T-helper 2 cell treated with Interferon-gamma antibody and Interleukin-4, amounts not matched to agents 100 ng/mL and 5 ng/mL, for 36 hours (primary cell): Measurements from ENCODE around the gene ABCC4. TPM values are rescaled to one million over a fixed set of nuclear protein-coding genes. Genes with fewer than 3 reads are reported as not detected.
"Not testable (repeated sequence)": the region's sequence is repeated elsewhere in the genome, so short reads cannot be mapped to it uniquely, and the experiment has no call there.

ENCODE experiments used
- intact Hi-C: fragments of 100-400 bp; cut with micrococcal nuclease; formaldehyde crosslinking; loops from one replicate; pipeline ENCODE4 v1.15.1; 2023
- total RNA-seq: library from RNA; stranded (reverse); gene quantifications from 2 replicates; pipeline ENCODE4 v1.2.3, GENCODE V29; 2022

Gene ABCC4
- total RNA-seq, 1 donor from 2014 or later: 7.7 TPM

GRCh38 chr13:95198606-95199005 is 102.6 kb downstream of the ABCC4 start:
- intact Hi-C loops: not testable (repeated sequence)

DNA sequence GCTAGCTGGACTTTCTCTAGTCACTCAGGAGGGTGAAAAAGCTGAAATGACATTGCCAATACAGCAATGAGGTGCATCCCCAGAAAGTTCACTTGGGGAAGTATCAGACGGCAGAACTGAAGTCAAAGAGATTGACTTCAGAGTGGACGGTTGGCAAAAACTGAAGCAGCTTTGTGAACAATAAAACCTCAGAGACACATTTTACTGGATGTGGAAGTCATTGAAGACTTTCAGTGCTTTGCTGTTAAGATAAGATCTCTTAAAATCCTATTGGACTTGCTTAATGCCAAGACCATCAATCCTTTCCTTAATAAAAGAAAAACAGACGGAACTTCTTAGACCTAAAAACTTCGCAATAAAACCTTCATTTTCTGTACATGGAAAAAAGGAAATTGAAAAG is 103.7 kb downstream of the ABCC4 start:
- intact Hi-C loops: no loop called here

DNA sequence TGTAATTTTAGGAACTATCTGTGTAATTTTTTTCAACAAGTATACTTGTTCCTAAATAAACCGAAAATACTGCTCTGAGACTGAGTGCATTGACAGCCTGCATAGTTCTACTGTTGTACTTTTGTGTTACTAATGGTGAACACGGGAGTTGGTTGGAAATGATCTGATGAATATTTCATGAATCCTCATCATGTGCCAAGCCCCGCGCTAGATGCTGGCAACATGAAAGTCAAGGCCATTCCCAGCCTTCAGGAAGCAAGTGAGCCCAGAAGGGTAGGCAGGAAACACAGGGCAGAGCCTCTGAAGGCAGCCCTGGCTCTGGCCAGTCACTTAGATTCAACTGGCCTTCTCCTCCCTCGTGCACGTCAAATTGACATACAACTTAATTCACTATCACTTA is 106.1 kb downstream of the ABCC4 start:
- intact Hi-C loops: no loop called here

DNA sequence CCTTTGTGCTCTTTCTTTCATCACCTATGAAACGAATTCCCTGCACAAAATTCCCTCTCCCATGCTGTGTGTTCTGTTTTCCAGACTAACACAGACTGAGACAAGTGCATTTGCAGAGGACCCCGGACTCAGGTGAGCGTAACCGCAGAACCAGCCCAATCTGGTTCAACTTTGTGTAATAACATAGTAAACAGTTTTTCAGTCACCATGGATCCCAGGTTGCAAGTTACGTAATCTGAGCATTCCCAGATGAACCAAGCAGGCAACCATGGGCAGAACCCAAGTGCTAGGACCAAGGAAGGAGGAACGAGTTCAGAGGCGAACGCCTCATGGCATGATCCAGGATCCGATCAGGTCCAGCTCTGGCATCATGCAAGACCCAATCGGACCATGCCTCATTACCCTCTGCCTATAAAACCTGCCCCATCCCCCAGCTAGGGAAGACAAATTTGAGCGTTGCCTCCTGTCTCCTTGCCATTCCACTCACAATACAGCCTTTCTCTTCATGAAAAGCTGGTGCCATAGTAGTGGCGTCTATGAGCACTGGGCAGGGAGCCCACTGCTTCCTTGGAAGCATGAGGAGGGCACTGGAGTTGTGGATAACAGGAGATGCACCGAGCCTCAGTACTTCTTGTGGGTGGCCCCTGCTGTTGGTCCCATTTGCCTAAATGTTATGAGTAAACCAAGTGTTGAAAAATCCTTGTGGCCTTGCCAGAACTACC is 107.6 kb downstream of the ABCC4 start:
- intact Hi-C loops: no loop called here

GRCh38 chr13:95192998-95193397 is 108.3 kb downstream of the ABCC4 start:
- intact Hi-C loops: no loop called here

GRCh38 chr13:95192564-95192945 is 108.7 kb downstream of the ABCC4 start:
- intact Hi-C loops: not testable (repeated sequence)

- intact Hi-C loops: no loop called here
Observed at GRCh38 chr13:95191821-95192563, 109.3 kb downstream of the ABCC4 start.

- intact Hi-C loops: loop anchor here (2.0 to 10.0 kb wide), 4 partner anchors 113 to 641 kb away; partner anchors contain the start of genes ABCC4 and DNAJC3
Observed at GRCh38 chr13:95188128-95188527, 113.1 kb downstream of the ABCC4 start.

DNA sequence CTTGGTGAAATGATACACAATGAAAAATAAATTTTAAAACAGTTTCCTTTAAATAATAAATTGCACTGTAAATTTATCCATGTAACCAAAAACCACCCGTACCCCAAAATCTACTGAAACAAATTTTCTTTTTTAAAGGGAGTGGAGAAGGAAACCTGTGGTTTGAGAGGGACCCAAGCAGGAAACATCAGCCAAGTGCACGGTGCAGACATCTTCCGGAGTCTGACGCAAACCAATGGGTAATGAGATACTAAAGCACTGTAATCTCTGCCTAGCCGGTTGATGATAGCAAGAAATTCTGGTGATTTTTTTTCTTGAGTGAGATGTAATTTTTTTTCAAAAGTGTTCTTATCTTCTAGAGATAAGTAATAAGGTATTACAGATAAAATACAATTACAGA is 115.4 kb downstream of the ABCC4 start:
- intact Hi-C loops: loop anchor here (5.0 to 10.0 kb wide), 3 partner anchors 491 to 639 kb away; partner anchors contain the start of gene DNAJC3

DNA sequence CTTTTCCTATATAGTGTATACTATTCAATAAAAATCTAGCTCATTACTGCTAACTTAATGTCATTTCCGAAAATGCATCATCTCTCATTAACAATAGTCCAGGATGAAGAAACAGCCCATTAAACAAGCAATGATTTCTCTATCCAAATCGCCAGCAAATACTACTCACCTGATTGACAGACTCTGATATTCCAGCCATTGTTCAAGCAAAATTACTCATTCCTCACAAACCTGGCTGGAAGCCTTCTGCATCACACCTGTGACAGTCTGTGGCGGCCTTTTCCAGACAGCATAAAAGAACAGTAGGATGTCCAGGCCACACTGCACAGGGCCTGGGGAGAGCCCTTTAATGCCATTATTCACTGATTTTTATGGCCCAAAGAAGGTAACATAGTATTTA is 115.9 kb downstream of the ABCC4 start:
- intact Hi-C loops: loop anchor here (5.0 to 10.0 kb wide), 3 partner anchors 492 to 638 kb away; partner anchors contain the start of gene DNAJC3

GRCh38 chr13:95184317-95184716 is 116.9 kb downstream of the ABCC4 start:
- intact Hi-C loops: loop anchor here (10.0 kb wide), 1 partner anchor 510 kb away; no protein-coding TSS in a partner anchor

GRCh38 chr13:95182570-95183265 is 118.5 kb downstream of the ABCC4 start:
- intact Hi-C loops: loop anchor here (10.0 kb wide), 1 partner anchor 508 kb away; no protein-coding TSS in a partner anchor

- intact Hi-C loops: loop anchor here (10.0 kb wide), 1 partner anchor 507 kb away; no protein-coding TSS in a partner anchor
Observed at GRCh38 chr13:95181586-95181985, 119.7 kb downstream of the ABCC4 start.

DNA sequence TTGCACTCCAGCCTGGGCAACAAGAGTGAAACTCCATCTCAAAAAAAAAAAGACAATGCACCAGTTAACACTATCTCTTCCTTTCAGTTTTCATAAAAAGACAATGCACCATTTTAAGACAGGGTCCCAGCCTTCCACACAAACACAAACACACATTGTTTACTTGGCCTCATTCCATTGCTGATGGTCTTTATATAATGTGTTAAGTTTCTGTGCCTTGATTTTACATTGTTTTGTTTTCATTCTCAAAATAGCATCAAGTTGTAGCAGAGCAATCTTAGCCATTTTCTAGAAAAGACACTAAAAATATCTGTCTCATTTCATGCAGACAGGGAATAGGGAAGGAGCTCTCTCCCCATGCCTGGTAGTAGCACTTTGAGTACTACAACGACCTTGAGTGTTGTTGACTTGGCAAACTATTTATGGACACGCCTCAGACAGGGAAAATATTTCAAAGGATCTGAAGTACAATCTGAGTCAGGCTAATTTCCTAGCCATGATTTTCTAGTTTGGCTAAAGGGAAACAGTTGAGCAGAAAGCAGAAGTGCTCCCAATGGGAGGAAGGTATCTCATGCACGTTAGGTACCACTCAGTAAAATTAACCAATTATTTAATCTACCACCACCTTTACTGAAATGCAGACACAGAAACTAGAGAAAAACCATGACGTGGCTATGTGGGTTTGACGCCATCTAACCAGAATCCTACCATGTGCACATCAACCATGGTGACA is 120.6 kb downstream of the ABCC4 start:
- intact Hi-C loops: loop anchor here (10.0 kb wide), 1 partner anchor 506 kb away; no protein-coding TSS in a partner anchor

- intact Hi-C loops: no loop called here
Observed at GRCh38 chr13:95176611-95177259, 124.5 kb downstream of the ABCC4 start.

DNA sequence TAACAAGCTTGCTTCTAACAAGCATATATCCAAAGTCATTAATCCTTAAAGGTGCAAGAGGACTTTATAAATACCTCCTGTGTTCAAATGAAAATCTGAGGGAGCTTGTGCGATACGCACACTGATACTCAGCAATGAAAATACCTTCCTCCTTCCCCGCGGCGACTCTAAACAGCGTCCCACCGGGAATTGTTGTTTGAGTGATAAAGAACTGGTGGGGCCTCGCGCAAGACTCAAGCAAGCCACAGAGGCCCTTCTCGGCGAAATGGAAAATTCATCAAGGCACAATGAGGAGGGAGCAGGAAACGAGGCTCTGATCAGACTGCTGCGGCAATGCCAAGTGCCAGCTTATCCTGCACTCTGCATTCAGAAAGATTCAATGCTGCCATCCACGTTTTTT is 126.7 kb downstream of the ABCC4 start:
- intact Hi-C loops: no loop called here

- intact Hi-C loops: no loop called here
Observed at GRCh38 chr13:95168191-95168590, 133.1 kb downstream of the ABCC4 start.

- intact Hi-C loops: not testable (repeated sequence)
Observed at GRCh38 chr13:95167003-95167402, 134.2 kb downstream of the ABCC4 start.

DNA sequence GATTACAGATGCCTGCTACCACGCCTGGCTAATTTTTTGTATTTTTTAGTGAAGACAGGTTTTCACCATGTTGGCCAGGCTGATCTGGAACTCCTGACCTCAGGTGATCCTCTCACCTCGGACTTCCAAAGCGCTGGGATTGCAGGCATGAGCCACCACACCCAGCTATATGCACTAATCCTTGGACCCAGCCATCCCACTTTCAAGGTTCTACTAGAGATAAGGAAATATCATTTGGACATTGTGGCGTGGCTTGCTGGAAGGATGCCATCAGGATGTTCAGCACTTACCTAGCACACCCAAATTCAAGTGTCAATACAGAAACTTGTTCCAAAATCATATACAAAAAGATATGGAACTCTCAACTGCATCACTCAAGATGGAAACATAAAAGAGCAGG is 136.4 kb downstream of the ABCC4 start:
- intact Hi-C loops: no loop called here

GRCh38 chr13:95160112-95160906 is 140.9 kb downstream of the ABCC4 start:
- intact Hi-C loops: no loop called here
